Mesenchymal stem cell (in vitro differentiated cells and primary cell): ENCODE data around the gene F8.
A peak's percentile ranks its signal among the peaks of the same experiment; 100 is the strongest.

ENCODE experiments used
- DNase-seq: peaks from one replicate; pipeline ENCODE4 v3.0.0-alpha.2; 2013
- H2AFZ ChIP-seq: one replicate; pipeline ENCODE4 v1.6.1; 2013; ENCODE audit warnings: low read depth, mild to moderate bottlenecking, control low read depth, inconsistent platforms, low read length, moderate library complexity
- H2AK5ac ChIP-seq: 2 replicates; pipeline ENCODE4 v1.6.1; 2013; ENCODE audit warnings: low read length, moderate library complexity, mild to moderate bottlenecking, inconsistent platforms; ENCODE audit not compliant: severe bottlenecking
- H2BK120ac ChIP-seq: one replicate; pipeline ENCODE4 v1.6.1; 2013; ENCODE audit warnings: low read depth, mild to moderate bottlenecking, inconsistent platforms, low read length, moderate library complexity
- H2BK12ac ChIP-seq, 2 experiments: one replicate each; pipeline ENCODE4 v1.6.1; 2013; ENCODE audit warnings: inconsistent platforms in 2 of 2, low read length in 2 of 2, mild to moderate bottlenecking in 2 of 2, moderate library complexity in 2 of 2, control low read depth in 1 of 2
- H2BK15ac ChIP-seq: one replicate; pipeline ENCODE4 v1.6.1; 2013; ENCODE audit warnings: mild to moderate bottlenecking, low read depth, inconsistent platforms; ENCODE audit not compliant: poor library complexity, severe bottlenecking
- H2BK5ac ChIP-seq: 2 replicates; pipeline ENCODE4 v1.6.1; 2013; ENCODE audit warnings: low read depth, mild to moderate bottlenecking, low read length, control low read depth, inconsistent platforms; ENCODE audit not compliant: poor library complexity, severe bottlenecking
- H3K14ac ChIP-seq, 2 experiments: one replicate each; pipeline ENCODE4 v1.6.1; 2013; ENCODE audit warnings: inconsistent platforms in 2 of 2, low read length in 2 of 2, control low read depth in 1 of 2, mild to moderate bottlenecking in 1 of 2, moderate library complexity in 1 of 2
- H3K18ac ChIP-seq, 2 experiments: one replicate each; pipeline ENCODE4 v1.6.1; 2013; ENCODE audit warnings: inconsistent platforms in 2 of 2, low read length in 2 of 2, control low read depth in 1 of 2, low read depth in 1 of 2, mild to moderate bottlenecking in 1 of 2
- H3K23ac ChIP-seq, 2 experiments: one replicate each; pipeline ENCODE4 v1.6.1; 2013; ENCODE audit warnings: inconsistent platforms in 2 of 2, low read length in 2 of 2, mild to moderate bottlenecking in 2 of 2, moderate library complexity in 2 of 2, control low read depth in 1 of 2
- H3K27ac ChIP-seq: 2 replicates; pipeline ENCODE4 v1.5.1; 2013; ENCODE audit warnings: mild to moderate bottlenecking, moderate library complexity, low read length, control low read depth, inconsistent platforms; ENCODE audit not compliant: poor library complexity, severe bottlenecking
- H3K27me3 ChIP-seq, 2 experiments: 2 replicates each; pipeline versions ENCODE4 v1.6.1 to v1.7.0; 2013; ENCODE audit warnings: low read length in 2 of 2, mild to moderate bottlenecking in 2 of 2, moderate library complexity in 2 of 2, control low read depth in 1 of 2, inconsistent platforms in 1 of 2; ENCODE audit not compliant: control insufficient read depth in 1 of 2, insufficient read depth in 1 of 2
- H3K36me3 ChIP-seq, 2 experiments: 2 replicates each; pipeline versions ENCODE4 v1.6.1 to v1.7.0; 2013; ENCODE audit warnings: low read length in 2 of 2, control low read depth in 1 of 2, inconsistent platforms in 1 of 2, low read depth in 1 of 2, mild to moderate bottlenecking in 1 of 2; ENCODE audit not compliant: insufficient read depth in 2 of 2, control insufficient read depth in 1 of 2
- H3K4ac ChIP-seq, 2 experiments: one replicate each; pipeline ENCODE4 v1.6.1; 2013; ENCODE audit warnings: inconsistent platforms in 2 of 2, low read length in 2 of 2, mild to moderate bottlenecking in 2 of 2, moderate library complexity in 2 of 2, control low read depth in 1 of 2, low read depth in 1 of 2
- H3K4me1 ChIP-seq: 2 replicates; pipeline ENCODE4 v1.6.1; 2013; ENCODE audit warnings: low read depth, low read length, control low read depth; ENCODE audit not compliant: control insufficient read depth, insufficient read depth
- H3K4me2 ChIP-seq: 2 replicates; pipeline ENCODE4 v1.6.1; 2013; ENCODE audit warnings: low read length, mild to moderate bottlenecking, inconsistent platforms; ENCODE audit not compliant: poor library complexity, severe bottlenecking
- H3K4me3 ChIP-seq, 2 experiments: 2 replicates each; pipeline versions ENCODE4 v1.5.1 to v1.7.0; 2013; ENCODE audit warnings: low read length in 2 of 2, mild to moderate bottlenecking in 2 of 2, control low read depth in 1 of 2, low read depth in 1 of 2; ENCODE audit not compliant: insufficient read depth in 1 of 2
- H3K79me1 ChIP-seq: replicated peaks from 2 replicates; pipeline ENCODE4 v1.6.1; 2013; ENCODE audit warnings: mild to moderate bottlenecking, control low read depth, low read length, inconsistent platforms; ENCODE audit not compliant: poor library complexity, severe bottlenecking
- H3K9ac ChIP-seq: 2 replicates; pipeline ENCODE4 v1.7.0; 2013; ENCODE audit warnings: mild to moderate bottlenecking, low read length, moderate library complexity
- H3K9me3 ChIP-seq: 2 replicates; pipeline ENCODE4 v1.7.0; 2013; ENCODE audit warnings: mild to moderate bottlenecking, low read length; ENCODE audit not compliant: control insufficient read depth
- H4K8ac ChIP-seq: one replicate; pipeline ENCODE4 v1.6.1; 2013; ENCODE audit warnings: inconsistent platforms, mild to moderate bottlenecking, low read length, moderate library complexity
- H4K91ac ChIP-seq: one replicate; pipeline ENCODE4 v1.6.1; 2013; ENCODE audit warnings: mild to moderate bottlenecking, low read length, inconsistent platforms
- WGBS: methylation state at CpG from one replicate; pipeline ENCODE4 v1.1.7; 2013; ENCODE audit warnings: mixed read lengths; 5-methylcytosine and 5-hydroxymethylcytosine counted together

The F8 gene

DNA sequence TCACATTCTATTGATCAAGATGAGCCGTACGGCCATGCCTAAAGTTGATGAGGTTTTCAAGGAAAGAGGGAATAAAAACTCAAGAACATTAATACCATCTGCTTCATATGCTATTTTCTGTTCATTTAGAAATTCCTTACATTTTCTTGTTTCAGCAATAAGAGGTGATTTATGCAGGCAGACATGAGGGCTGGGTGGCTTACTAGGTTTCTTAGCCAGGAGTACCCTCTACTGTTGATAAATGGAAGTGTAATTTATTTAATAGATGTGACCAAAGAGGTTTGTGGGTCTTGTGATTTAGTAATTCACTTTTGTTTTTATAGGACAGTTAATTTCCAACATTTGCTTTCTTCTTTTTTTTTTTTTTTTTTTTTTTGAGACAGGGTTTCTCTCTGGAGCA is 181.7 kb downstream of the F8 start:
- no peak overlapping the region for H3K18ac ChIP-seq
- no CpG with 5 or more reads among the region's 2 CpGs for WGBS
- H3K27me3 ChIP-seq, result no peaks in the 10 kb centered on the region
- H4K91ac ChIP-seq, result no peak overlapping the region
- no peaks in the 10 kb centered on the region for H3K36me3 ChIP-seq
- no peak overlapping the region for H4K8ac ChIP-seq
- no peak overlapping the region for H2BK5ac ChIP-seq
- no peak overlapping the region for H3K23ac ChIP-seq
- peaks cover 4% of the 10 kb centered on the region for H3K9me3 ChIP-seq
- H2AFZ ChIP-seq, result no peak overlapping the region
- no peak overlapping the region for H2AK5ac ChIP-seq
- peak; percentile 49 for DNase-seq
- H2BK15ac ChIP-seq, result no peak overlapping the region
- H3K4ac ChIP-seq, result no peak overlapping the region
- no peak overlapping the region for H3K27ac ChIP-seq
- no peak overlapping the region for H3K4me2 ChIP-seq
- H3K9ac ChIP-seq, result no peak overlapping the region
- no peak overlapping the region for H3K14ac ChIP-seq
- no peaks in the 10 kb centered on the region for H3K79me1 ChIP-seq
- H2BK120ac ChIP-seq, result no peak overlapping the region
- H3K4me1 ChIP-seq, result no peaks in the 10 kb centered on the region
- no peak overlapping the region for H2BK12ac ChIP-seq
- H3K4me3 ChIP-seq, result no peak overlapping the region

DNA sequence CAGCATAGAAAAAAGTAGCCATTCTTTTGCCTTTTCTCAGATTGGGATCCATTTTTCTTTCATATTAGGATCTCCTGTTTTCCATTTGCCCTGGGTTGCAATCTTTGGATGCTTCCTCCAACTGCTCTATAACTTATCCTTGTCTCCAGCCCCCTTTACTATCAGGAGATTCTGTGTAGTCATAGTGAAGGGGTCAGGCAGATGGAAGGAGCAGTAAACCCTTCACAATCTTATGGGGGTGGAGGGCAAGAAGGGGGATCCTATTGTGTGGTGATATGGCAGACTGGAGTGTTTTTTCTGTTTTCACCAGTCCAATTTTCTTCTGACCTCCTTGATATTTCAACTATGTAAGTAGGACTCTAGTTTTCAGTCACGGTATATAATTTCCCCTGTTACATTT is 186.4 kb downstream of the F8 start:
- no peak overlapping the region for H3K4me2 ChIP-seq
- no peaks in the 10 kb centered on the region for H3K36me3 ChIP-seq
- H3K27ac ChIP-seq, result no peak overlapping the region
- H3K9me3 ChIP-seq, result peaks cover 4% of the 10 kb centered on the region
- no peak overlapping the region for H4K91ac ChIP-seq
- H3K79me1 ChIP-seq, result no peaks in the 10 kb centered on the region
- H4K8ac ChIP-seq, result no peak overlapping the region
- H2BK120ac ChIP-seq, result no peak overlapping the region
- no peak overlapping the region for H2BK12ac ChIP-seq
- H3K9ac ChIP-seq, result no peak overlapping the region
- no peak for DNase-seq
- no peak overlapping the region for H3K14ac ChIP-seq
- no peak overlapping the region for H3K4me3 ChIP-seq
- H3K18ac ChIP-seq, result no peak overlapping the region
- H2AFZ ChIP-seq, result no peak overlapping the region
- WGBS, result no CpG with 5 or more reads among the region's 1 CpG
- H2BK5ac ChIP-seq, result no peak overlapping the region
- no peak overlapping the region for H3K4ac ChIP-seq
- no peak overlapping the region for H3K23ac ChIP-seq
- H2BK15ac ChIP-seq, result no peak overlapping the region
- no peak overlapping the region for H2AK5ac ChIP-seq
- no peaks in the 10 kb centered on the region for H3K4me1 ChIP-seq
- no peaks in the 10 kb centered on the region for H3K27me3 ChIP-seq

DNA sequence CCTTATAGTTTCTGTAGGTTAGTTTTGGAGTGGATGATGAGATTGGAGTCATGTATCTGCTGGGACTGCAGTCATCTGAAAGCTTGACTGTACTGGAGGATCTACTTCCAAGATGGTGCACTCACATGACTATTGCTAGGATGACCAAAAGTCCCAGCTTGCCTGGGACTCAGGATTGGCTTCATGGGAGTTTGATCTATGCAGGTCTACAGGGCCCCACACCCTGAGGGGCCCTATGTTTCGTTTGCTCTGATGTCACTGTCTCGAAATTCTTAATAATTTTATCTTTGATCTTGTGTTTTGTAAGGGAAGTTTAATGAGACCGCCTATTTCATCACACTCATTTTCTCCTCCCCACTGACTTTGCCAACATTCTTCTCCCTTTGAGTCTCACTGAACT is 188.0 kb downstream of the F8 start, which contains the start of gene SMIM9:
Gene SMIM9 (minus strand): TSS at position 101 of the 400 bp plus-strand sequence. CDS start 3,806 bp downstream, outside the sequence.
- Histone ChIP-seq H3K23ac (no peak within 1 kb of the TSS), H2AK5ac (no peak within 1 kb of the TSS), H3K18ac (no peak within 1 kb of the TSS), H4K8ac (no peak within 1 kb of the TSS), H3K4me3 (no peak within 1 kb of the TSS), H3K9ac (no peak within 1 kb of the TSS), H2BK120ac (no peak within 1 kb of the TSS), H3K27me3 (no peaks in the 10 kb centered on the region), H3K4me2 (no peak within 1 kb of the TSS), H3K4ac (no peak within 1 kb of the TSS), H3K4me1 (no peaks in the 10 kb centered on the region), H3K9me3 (no peaks in the 10 kb centered on the region), H3K79me1 (no peaks in the 10 kb centered on the region), H2AFZ (no peak within 1 kb of the TSS), H2BK5ac (no peak within 1 kb of the TSS), H3K27ac (no peak within 1 kb of the TSS), H2BK15ac (no peak within 1 kb of the TSS), H3K14ac (no peak within 1 kb of the TSS), H3K36me3 (no peaks in the 10 kb centered on the region), H2BK12ac (no peak within 1 kb of the TSS), H4K91ac (no peak within 1 kb of the TSS)
- WGBS, result no CpG with 5 or more reads among the region's 3 CpGs
- DNase-seq, result no peak

DNA sequence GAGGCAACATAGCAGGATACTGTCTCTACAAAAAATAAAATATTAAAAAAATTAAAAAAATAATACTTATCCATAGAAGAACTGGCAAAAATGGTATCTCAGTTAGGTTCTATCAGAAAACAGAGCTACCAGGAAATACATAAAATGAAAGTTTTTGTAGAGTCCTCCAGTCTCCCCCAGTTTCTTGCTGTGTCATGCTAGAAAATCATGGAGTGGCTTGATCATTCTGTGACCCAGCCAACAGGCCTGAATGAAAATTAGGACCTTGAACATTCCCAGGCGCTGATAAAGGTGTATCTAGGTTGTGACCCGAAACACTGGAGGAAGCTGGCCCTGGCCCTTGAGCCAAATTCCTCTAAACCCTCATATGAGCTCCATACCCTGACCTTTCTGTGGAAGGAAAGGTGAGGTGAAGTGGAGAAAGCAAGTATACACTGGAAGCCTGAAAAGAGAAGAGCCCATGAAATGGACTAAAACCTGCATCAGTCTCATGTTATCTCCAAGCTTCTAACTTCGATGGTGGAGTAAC is 188.7 kb downstream of the F8 start:
- WGBS, result no CpG with 5 or more reads among the region's 3 CpGs
- H3K36me3 ChIP-seq, result no peaks in the 10 kb centered on the region

More for the DNA sequence above, 188.7 kb downstream of the F8 start:
- Histone ChIP-seq H2AFZ (no peak overlapping the region), H4K8ac (no peak overlapping the region), H3K18ac (no peak overlapping the region), H3K9me3 (no peaks in the 10 kb centered on the region), H3K14ac (no peak overlapping the region), H2BK12ac (no peak overlapping the region), H3K4ac (no peak overlapping the region), H3K4me1 (no peaks in the 10 kb centered on the region), H3K79me1 (no peaks in the 10 kb centered on the region), H3K4me2 (no peak overlapping the region), H3K4me3 (no peak overlapping the region), H2AK5ac (no peak overlapping the region), H3K23ac (no peak overlapping the region), H3K9ac (no peak overlapping the region), H2BK5ac (no peak overlapping the region), H3K27me3 (no peaks in the 10 kb centered on the region), H2BK120ac (no peak overlapping the region), H2BK15ac (no peak overlapping the region), H4K91ac (no peak overlapping the region), H3K27ac (no peak overlapping the region)
- DNase-seq, result no peak
